NT2/D1 (cell line): ENCODE data around the gene PHF2.

Source experiments
- YY1 ChIP-seq: IDR thresholded peaks from 2 replicates; pipeline ENCODE4 v1.6.1; 2011; ENCODE audit not compliant: insufficient read length, insufficient read depth
- ZNF274 ChIP-seq: IDR thresholded peaks from 2 replicates; pipeline ENCODE4 v1.6.1; 2011; ENCODE audit warnings: mild to moderate bottlenecking, low read depth, low read length

DNA sequence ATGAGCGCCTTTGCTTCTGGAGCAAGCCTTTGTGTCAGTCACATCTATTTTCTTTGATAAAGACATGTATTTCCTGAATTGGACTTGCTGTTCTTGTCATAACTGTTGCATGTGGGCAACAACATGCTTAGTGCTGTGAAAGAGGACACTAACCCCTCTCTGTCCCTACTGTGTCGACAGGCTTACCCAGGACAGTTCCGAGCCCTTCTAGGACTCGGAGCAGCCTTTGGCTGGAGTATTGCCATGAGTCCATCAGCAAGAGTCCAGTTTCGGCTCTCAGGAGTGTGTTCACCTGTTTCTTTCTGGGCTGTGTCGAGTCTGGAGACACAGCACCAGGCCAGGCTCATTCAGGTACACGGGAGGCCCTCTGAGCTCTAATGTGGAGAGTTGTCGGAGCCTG is 36.1 kb upstream of the PHF2 start:
- TF ChIP-seq ZNF274 (no peak), YY1 (no peak)
